ENCODE measurements around the gene PLOD2. TPM values are rescaled to one million over a fixed set of nuclear protein-coding genes. Genes with fewer than 3 reads are reported as not detected.

PLOD2 gene
- polyA plus RNA-seq, 1 donor (not counting 4 experiments of a cell fraction or from before 2014, with no cell fraction given): 30.0 TPM

GRCh38 chr3:146195605-146196004, 34.6 kb upstream of the PLOD2 start:
- H3K27me3 ChIP-seq (ENCODE audit: control insufficient read depth, extremely low read depth, insufficient read depth, low read length): no peaks in the 10 kb centered on the region
- TF ChIP-seq CTCF (optimal IDR thresholded peaks at IDR 0.05 in 1 of 3, IDR thresholded peaks at IDR 0.05 in 1 of 3, conservative IDR thresholded peaks at IDR 0.05 in 1 of 3; ENCODE audit: extremely low read depth in 1 of 3, insufficient read depth in 2 of 3, low read length in 3 of 3) (no peak), EZH2 (IDR thresholded peaks at IDR 0.05; ENCODE audit: low read length) (no peak)
- dilution Hi-C loops (cut with MboI; ENCODE audit: extremely low pct_ligation_motif_present, low sequenced_read_pairs): no loop called here

GRCh38 chr3:146195030-146195429, 34.0 kb upstream of the PLOD2 start:
- Histone ChIP-seq H3K27me3 (ENCODE audit: control insufficient read depth, extremely low read depth, insufficient read depth, low read length) (no peaks in the 10 kb centered on the region), H3K9ac (ENCODE audit: control insufficient read depth, extremely low read depth, insufficient read depth, low read length) (no peak overlapping the region), H3K9me3 (ENCODE audit: control insufficient read depth, low read depth, low read length) (no peaks in the 10 kb centered on the region), H3K4me3 (ENCODE audit: control insufficient read depth in 2 of 3, extremely low read depth in 1 of 3, insufficient read depth in 2 of 3, low read depth in 1 of 3, low read length in 3 of 3) (no peak overlapping the region), H3K4me1 (ENCODE audit: control insufficient read depth, extremely low read depth, insufficient read depth, low read length) (no peaks in the 10 kb centered on the region), H3K27ac (ENCODE audit: control insufficient read depth, insufficient read depth, low read length) (no peak overlapping the region), H3K4me2 (ENCODE audit: control insufficient read depth, extremely low read depth, insufficient read depth, low read depth, low read length) (no peak overlapping the region), H3K9me1 (ENCODE audit: control insufficient read depth, extremely low read depth, insufficient read depth, low read length) (no peaks in the 10 kb centered on the region), H3K36me3 (ENCODE audit: control insufficient read depth in 2 of 2, extremely low read depth in 1 of 2, insufficient read depth in 2 of 2, low read length in 2 of 2) (no peaks in the 10 kb centered on the region), H4K20me1 (ENCODE audit: control insufficient read depth, extremely low read depth, insufficient read depth, low read length) (no peaks in the 10 kb centered on the region), H2AFZ (ENCODE audit: control insufficient read depth, low read length) (no peak overlapping the region), H3K79me2 (ENCODE audit: control insufficient read depth, insufficient read depth, low read length) (no peaks in the 10 kb centered on the region)
- FAIRE-seq (no peak), DNase-seq (ENCODE audit: low read depth, low spot score) (no peak)
- dilution Hi-C loops (cut with MboI; ENCODE audit: extremely low pct_ligation_motif_present, low sequenced_read_pairs): no loop called here
- TF ChIP-seq EZH2 (IDR thresholded peaks at IDR 0.05; ENCODE audit: low read length): no peak
- TF ChIP-seq CTCF (optimal IDR thresholded peaks at IDR 0.05 in 1 of 3, IDR thresholded peaks at IDR 0.05 in 1 of 3, conservative IDR thresholded peaks at IDR 0.05 in 1 of 3; ENCODE audit: extremely low read depth in 1 of 3, insufficient read depth in 2 of 3, low read length in 3 of 3): no peak

More at GRCh38 chr3:146195605-146196004, 34.6 kb upstream of the PLOD2 start:
- Histone ChIP-seq H2AFZ (ENCODE audit: control insufficient read depth, low read length) (no peak overlapping the region), H3K9me3 (ENCODE audit: control insufficient read depth, low read depth, low read length) (no peaks in the 10 kb centered on the region), H3K79me2 (ENCODE audit: control insufficient read depth, insufficient read depth, low read length) (no peaks in the 10 kb centered on the region), H3K36me3 (ENCODE audit: control insufficient read depth in 2 of 2, extremely low read depth in 1 of 2, insufficient read depth in 2 of 2, low read length in 2 of 2) (no peaks in the 10 kb centered on the region), H3K27ac (ENCODE audit: control insufficient read depth, insufficient read depth, low read length) (no peak overlapping the region), H3K9me1 (ENCODE audit: control insufficient read depth, extremely low read depth, insufficient read depth, low read length) (no peaks in the 10 kb centered on the region), H4K20me1 (ENCODE audit: control insufficient read depth, extremely low read depth, insufficient read depth, low read length) (no peaks in the 10 kb centered on the region), H3K4me1 (ENCODE audit: control insufficient read depth, extremely low read depth, insufficient read depth, low read length) (no peaks in the 10 kb centered on the region), H3K4me2 (ENCODE audit: control insufficient read depth, extremely low read depth, insufficient read depth, low read depth, low read length) (no peak overlapping the region), H3K9ac (ENCODE audit: control insufficient read depth, extremely low read depth, insufficient read depth, low read length) (no peak overlapping the region), H3K4me3 (ENCODE audit: control insufficient read depth in 2 of 3, extremely low read depth in 1 of 3, insufficient read depth in 2 of 3, low read depth in 1 of 3, low read length in 3 of 3) (no peak overlapping the region)
- DNase-seq (ENCODE audit: low read depth, low spot score): no peak
- no peak for FAIRE-seq
